AG09309 (cell line): ENCODE measurements around the gene KIF6.

ENCODE experiments used
- DNase-seq: peaks from one replicate; pipeline ENCODE4 v3.0.0-alpha.2; 2010; ENCODE audit warnings: low read depth
- H3K4me3 ChIP-seq: 2 replicates; pipeline ENCODE4 v1.5.1; 2011; ENCODE audit warnings: mild to moderate bottlenecking, low read depth, low read length, moderate library complexity; ENCODE audit not compliant: control insufficient read depth
- TF ChIP-seq, protein P1 (sequence below): IDR thresholded peaks from 2 replicates; pipeline ENCODE4 v1.5.1; 2011; ENCODE audit warnings: mild to moderate bottlenecking, low read depth, low read length, inconsistent platforms; ENCODE audit not compliant: insufficient read depth, control insufficient read depth; ENCODE audit errors: missing control alignments

Gene KIF6

DNA sequence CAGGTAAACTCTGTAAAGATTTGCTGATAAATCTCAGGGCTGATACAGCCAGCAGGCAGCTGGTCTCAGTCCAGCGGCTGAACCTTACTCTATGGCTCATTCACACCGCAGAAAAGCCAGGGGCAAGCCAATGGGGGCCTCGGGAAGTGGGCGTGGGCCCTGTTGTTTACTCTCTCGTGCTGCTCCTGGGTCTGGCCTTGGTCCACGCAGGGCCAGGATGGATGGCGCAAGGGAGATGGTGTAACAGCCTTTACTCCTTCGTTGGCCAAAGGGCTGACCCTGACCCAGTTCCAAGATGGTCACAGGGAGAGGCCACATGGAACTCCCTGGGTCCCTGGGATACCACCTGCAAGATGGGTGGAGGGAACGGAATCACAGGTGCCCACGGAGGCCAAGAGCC, 427.1 kb downstream of the KIF6 start:
- H3K4me3 ChIP-seq, result no peak overlapping the region
- no peak for DNase-seq
- TF ChIP-seq, protein P1, sequence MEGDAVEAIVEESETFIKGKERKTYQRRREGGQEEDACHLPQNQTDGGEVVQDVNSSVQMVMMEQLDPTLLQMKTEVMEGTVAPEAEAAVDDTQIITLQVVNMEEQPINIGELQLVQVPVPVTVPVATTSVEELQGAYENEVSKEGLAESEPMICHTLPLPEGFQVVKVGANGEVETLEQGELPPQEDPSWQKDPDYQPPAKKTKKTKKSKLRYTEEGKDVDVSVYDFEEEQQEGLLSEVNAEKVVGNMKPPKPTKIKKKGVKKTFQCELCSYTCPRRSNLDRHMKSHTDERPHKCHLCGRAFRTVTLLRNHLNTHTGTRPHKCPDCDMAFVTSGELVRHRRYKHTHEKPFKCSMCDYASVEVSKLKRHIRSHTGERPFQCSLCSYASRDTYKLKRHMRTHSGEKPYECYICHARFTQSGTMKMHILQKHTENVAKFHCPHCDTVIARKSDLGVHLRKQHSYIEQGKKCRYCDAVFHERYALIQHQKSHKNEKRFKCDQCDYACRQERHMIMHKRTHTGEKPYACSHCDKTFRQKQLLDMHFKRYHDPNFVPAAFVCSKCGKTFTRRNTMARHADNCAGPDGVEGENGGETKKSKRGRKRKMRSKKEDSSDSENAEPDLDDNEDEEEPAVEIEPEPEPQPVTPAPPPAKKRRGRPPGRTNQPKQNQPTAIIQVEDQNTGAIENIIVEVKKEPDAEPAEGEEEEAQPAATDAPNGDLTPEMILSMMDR, result no peak

DNA sequence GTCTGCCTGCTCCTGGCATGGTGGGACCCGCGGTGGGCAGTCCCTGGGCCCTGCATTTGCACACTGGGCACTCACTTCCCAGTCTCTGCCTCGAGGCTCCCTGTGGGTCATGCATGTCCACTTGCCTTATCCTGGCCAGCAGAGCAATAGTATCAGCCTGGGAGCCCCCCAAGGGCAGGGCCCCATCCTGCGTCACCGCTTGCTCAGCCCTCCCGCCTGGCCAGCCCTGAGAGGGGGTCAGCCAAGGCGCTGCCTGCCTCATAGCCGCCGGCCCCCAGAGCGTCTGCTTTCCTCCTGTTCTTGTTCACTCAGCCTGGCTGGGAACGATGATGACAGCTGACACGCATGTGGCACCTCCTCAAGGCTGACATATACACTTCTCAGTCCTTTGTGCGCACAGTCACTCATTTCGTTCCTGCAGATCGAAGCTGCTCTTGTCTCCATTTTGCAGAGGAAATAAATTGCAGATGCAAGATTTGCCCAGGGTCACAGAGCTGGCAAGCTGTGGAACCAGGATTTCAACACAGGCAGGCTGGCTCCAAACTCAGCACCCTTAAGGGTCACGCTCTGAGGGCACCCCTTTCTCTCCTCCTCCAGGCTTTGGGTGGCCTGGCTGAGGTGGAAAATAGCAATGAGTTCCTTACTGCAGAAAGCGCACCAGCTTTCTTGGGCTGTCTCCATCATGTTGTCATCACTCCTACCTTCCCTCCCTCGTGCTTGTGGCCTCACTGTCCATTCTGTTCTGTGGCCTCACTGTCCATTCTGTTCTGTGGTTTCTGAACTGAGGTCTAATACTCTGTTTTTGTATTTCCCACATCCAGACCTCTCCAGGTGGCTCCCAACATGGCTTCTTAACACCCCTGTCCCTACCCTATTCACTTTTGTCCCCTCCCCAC, 428.2 kb downstream of the KIF6 start:
- no peak for DNase-seq
- TF ChIP-seq, protein P1, result no peak
- H3K4me3 ChIP-seq, result no peak overlapping the region

DNA sequence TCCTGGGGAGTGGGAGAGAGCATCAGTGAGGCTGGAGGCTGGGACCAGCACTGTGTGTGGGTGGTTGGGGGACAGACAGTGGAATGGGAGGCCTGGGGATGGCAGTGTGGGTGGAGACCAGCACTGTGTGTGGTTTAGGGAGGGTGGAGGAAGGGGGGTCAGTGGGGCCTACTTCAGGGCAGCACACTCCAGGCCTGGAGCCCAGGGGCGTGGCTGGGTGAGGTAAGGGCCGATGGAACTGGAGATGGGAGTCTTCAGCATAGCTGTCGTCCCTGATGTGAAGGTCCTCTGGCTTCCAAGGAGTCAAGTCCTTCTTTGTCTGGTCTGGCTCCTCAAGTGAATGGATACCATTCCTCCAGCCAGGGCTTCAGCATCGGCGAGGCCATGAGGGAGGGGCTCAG, 429.6 kb downstream of the KIF6 start:
- TF ChIP-seq, protein P1, result no peak
- no peak overlapping the region for H3K4me3 ChIP-seq
- DNase-seq, result no peak

DNA sequence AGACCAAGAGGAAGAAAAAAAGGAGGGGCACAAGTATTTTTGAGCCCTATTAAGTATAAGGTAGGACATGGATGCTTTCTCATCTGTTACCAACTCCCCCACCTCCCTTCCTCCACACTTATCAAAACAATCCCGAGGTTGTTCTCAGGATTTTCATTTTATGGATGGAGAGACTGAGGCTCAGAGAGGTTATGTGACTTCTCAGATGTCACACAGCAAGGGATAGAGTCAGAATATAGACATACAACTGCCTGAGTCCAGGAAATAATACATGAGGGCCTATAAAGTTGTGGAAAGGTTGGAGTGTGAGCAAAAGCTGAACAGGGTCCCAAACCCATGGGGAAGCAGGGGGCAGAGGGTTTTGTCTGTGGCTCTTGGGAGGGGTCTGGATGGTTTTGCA, 430.3 kb downstream of the KIF6 start:
- no peak for DNase-seq
- H3K4me3 ChIP-seq, result no peak overlapping the region
- TF ChIP-seq, protein P1, result no peak

DNA sequence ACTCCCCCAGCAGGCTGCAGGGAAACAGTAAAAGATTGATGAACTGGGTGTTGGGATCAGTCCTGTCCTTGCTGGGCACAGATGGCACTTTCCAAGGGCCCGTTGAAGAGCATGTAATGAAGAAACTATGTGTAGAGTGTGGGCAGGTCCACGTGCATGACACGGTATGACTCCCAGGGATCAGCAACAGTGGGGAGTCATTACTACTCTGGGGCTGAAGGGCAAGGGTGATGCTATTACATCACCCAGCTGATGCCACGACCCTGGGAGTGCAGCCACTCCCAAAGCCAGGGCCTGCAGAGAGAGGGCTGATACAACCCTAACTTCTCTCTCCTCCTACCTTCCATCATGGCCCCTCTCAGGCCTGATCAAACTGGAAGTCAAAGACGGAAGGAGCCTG, 431.1 kb downstream of the KIF6 start:
- TF ChIP-seq, protein P1, result no peak
- H3K4me3 ChIP-seq, result no peak overlapping the region
- no peak for DNase-seq

DNA sequence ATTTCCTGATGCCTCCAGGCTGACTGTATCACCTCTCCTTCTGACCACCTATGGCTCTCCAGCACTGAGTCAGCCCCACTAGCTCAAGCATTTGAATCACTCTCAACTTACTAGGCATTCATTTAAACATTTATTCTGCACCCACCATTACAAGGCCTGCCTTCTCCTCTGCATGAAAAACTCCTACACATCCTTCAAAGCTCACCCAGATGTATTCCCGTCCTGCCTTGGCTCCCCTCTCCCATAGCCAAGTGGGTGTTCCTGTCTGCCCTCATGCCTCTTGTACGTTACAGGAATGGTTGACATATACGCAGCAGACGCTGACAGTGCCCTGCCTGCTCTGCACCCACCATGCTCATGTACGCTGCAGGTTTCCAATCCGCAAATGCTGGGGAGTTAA, 432.6 kb downstream of the KIF6 start:
- TF ChIP-seq, protein P1, result no peak
- no peak overlapping the region for H3K4me3 ChIP-seq
- DNase-seq, result no peak
